IMR-90 (cell line): ENCODE data around the gene RTN1. TPM values are rescaled to one million over a fixed set of nuclear protein-coding genes. Genes with fewer than 3 reads are reported as not detected.

ENCODE experiments used
- ATAC-seq: fragments of 200-7000 bp; cut with Tn5 transposase; 2 replicates; pipeline ENCODE4 v1.9.1; 2020; ENCODE audit warnings: low read depth, mild to moderate bottlenecking, moderate library complexity
- BruUV-seq: library from RNA; stranded (reverse); fragments of 400-500 nt; replicated peaks from 2 replicates; lab custom pipeline; 2021; lab: Mats Ljungman, UMichigan
- CTCF ChIA-PET: fragments of 300-600 bp; formaldehyde crosslinking; extraction: SDS; loops from one replicate; lab custom pipeline; 2021; ENCODE audit warnings: antibody characterized with exemption; lab: Yijun Ruan, JAX
- POLR2A ChIA-PET: fragments of 300-600 bp; sonication (Branson Sonifier 250); formaldehyde crosslinking; loops from one replicate; lab custom pipeline; 2022; ENCODE audit warnings: antibody characterized with exemption; ENCODE audit not compliant: unreplicated experiment; lab: Charles Lee
- DNase-seq: peaks from one replicate; pipeline ENCODE4 v3.0.0; 2013
- H2AFZ ChIP-seq: replicated peaks from 2 replicates; pipeline ENCODE3; 2013; ENCODE audit warnings: low read length, mild to moderate bottlenecking; ENCODE audit not compliant: poor library complexity
- H2AK5ac ChIP-seq: 2 replicates; pipeline ENCODE4 v1.6.1; 2013; ENCODE audit warnings: low read depth, low read length, inconsistent platforms
- H2AK9ac ChIP-seq: replicated peaks from 2 replicates; pipeline ENCODE3; 2013; ENCODE audit warnings: mild to moderate bottlenecking, low read depth, low read length, moderate library complexity; ENCODE audit not compliant: poor library complexity
- H2BK120ac ChIP-seq: 2 replicates; pipeline ENCODE4 v1.6.1; 2013; ENCODE audit warnings: low read depth, low read length, inconsistent platforms
- H2BK15ac ChIP-seq: 3 replicates; pipeline ENCODE4 v1.6.1; 2013; ENCODE audit warnings: low read depth, low read length, inconsistent platforms
- H2BK20ac ChIP-seq: 2 replicates; pipeline ENCODE4 v1.6.1; 2013; ENCODE audit warnings: low read depth, mild to moderate bottlenecking, inconsistent platforms, low read length, moderate library complexity
- H2BK5ac ChIP-seq: 2 replicates; pipeline ENCODE4 v1.6.1; 2013; ENCODE audit warnings: mild to moderate bottlenecking, low read depth, low read length, inconsistent platforms; ENCODE audit not compliant: poor library complexity, severe bottlenecking
- H3K14ac ChIP-seq: replicated peaks from 2 replicates; pipeline ENCODE4 v1.6.1; 2013; ENCODE audit warnings: low read depth, low read length, inconsistent platforms
- H3K18ac ChIP-seq: 2 replicates; pipeline ENCODE4 v1.6.1; 2013; ENCODE audit warnings: low read depth, low read length, control low read depth
- H3K23ac ChIP-seq: 2 replicates; pipeline ENCODE4 v1.6.1; 2013; ENCODE audit warnings: low read depth, low read length, inconsistent platforms
- H3K27ac ChIP-seq: 2 replicates; pipeline ENCODE4 v1.5.1; 2013; ENCODE audit warnings: mild to moderate bottlenecking, control low read depth, low read length; ENCODE audit not compliant: insufficient read depth
- H3K27me3 ChIP-seq: 2 replicates; pipeline ENCODE4 v1.6.1; 2013; ENCODE audit warnings: low read length; ENCODE audit not compliant: control insufficient read depth, insufficient read depth
- H3K36me3 ChIP-seq: 2 replicates; pipeline ENCODE4 v1.6.1; 2013; ENCODE audit warnings: low read length, mixed read lengths; ENCODE audit not compliant: control insufficient read depth, insufficient read depth
- H3K4ac ChIP-seq: 2 replicates; pipeline ENCODE4 v1.6.1; 2013; ENCODE audit warnings: low read depth, low read length, inconsistent platforms
- H3K4me1 ChIP-seq: 2 replicates; pipeline ENCODE4 v1.6.1; 2013; ENCODE audit warnings: low read length, mixed read lengths; ENCODE audit not compliant: control insufficient read depth, insufficient read depth
- H3K4me2 ChIP-seq: 2 replicates; pipeline ENCODE4 v1.6.1; 2013; ENCODE audit warnings: low read depth, mild to moderate bottlenecking, control low read depth, low read length, moderate library complexity
- H3K4me3 ChIP-seq: 2 replicates; pipeline ENCODE4 v1.5.1; 2013; ENCODE audit warnings: low read depth, mild to moderate bottlenecking, control low read depth, low read length, moderate library complexity; ENCODE audit not compliant: insufficient read depth
- H3K56ac ChIP-seq: 2 replicates; pipeline ENCODE4 v1.6.1; 2013; ENCODE audit warnings: low read length, inconsistent platforms; ENCODE audit not compliant: insufficient read depth; ENCODE audit errors: extremely low read depth
- H3K79me1 ChIP-seq, 2 experiments: 2 replicates each; pipeline ENCODE4 v1.6.1; 2013; ENCODE audit warnings: low read length in 2 of 2, inconsistent platforms in 1 of 2, low read depth in 1 of 2
- H3K9ac ChIP-seq: 2 replicates; pipeline ENCODE4 v1.6.1; 2013; ENCODE audit warnings: low read depth, low read length, control low read depth
- H3K9me1 ChIP-seq: 2 replicates; pipeline ENCODE4 v1.6.1; 2013; ENCODE audit warnings: low read length, inconsistent platforms; ENCODE audit not compliant: insufficient read depth
- H3K9me3 ChIP-seq: 2 replicates; pipeline ENCODE4 v1.6.1; 2013; ENCODE audit warnings: low read length; ENCODE audit not compliant: control insufficient read depth, insufficient read depth
- H4K20me1 ChIP-seq: 2 replicates; pipeline ENCODE4 v1.6.1; 2013; ENCODE audit warnings: low read length, inconsistent platforms; ENCODE audit not compliant: insufficient read depth
- H4K5ac ChIP-seq: 2 replicates; pipeline ENCODE4 v1.6.1; 2013; ENCODE audit warnings: mild to moderate bottlenecking, low read depth, low read length, control low read depth
- H4K8ac ChIP-seq, 2 experiments: 2 replicates each; pipeline ENCODE4 v1.6.1; 2013; ENCODE audit warnings: low read depth in 2 of 2, low read length in 2 of 2, control low read depth in 1 of 2, inconsistent platforms in 1 of 2
- H4K91ac ChIP-seq: 2 replicates; pipeline ENCODE4 v1.6.1; 2013; ENCODE audit warnings: low read depth, low read length, inconsistent platforms; ENCODE audit not compliant: insufficient read depth
- BHLHE40 ChIP-seq: fragments of 150-350 bp; IDR thresholded peaks from 2 replicates; pipeline ENCODE4 v1.6.1; 2016; ENCODE audit warnings: mild to moderate bottlenecking, low read depth, low read length
- CEBPB ChIP-seq: IDR thresholded peaks from 2 replicates; pipeline ENCODE4 v1.6.1; 2012; ENCODE audit warnings: low read depth, low read length, improper control_type of control experiment
- CHD1 ChIP-seq: IDR thresholded peaks from 2 replicates; pipeline ENCODE4 v1.6.1; 2012; ENCODE audit warnings: low read depth, low read length, improper control_type of control experiment
- CTCF ChIP-seq: conservative IDR thresholded peaks from 2 replicates; pipeline ENCODE4 v1.5.1; 2012; ENCODE audit warnings: mild to moderate bottlenecking, low read depth, low read length, improper control_type of control experiment
- FOS ChIP-seq: fragments of 150-350 bp; IDR thresholded peaks from 2 replicates; pipeline ENCODE4 v1.6.1; 2016; ENCODE audit warnings: low read depth, low read length
- MAFK ChIP-seq: IDR thresholded peaks from 2 replicates; pipeline ENCODE4 v1.6.1; 2012; ENCODE audit warnings: low read depth, low read length, improper control_type of control experiment
- MAZ ChIP-seq: IDR thresholded peaks from 2 replicates; pipeline ENCODE4 v1.6.1; 2012; ENCODE audit warnings: low read depth, mild to moderate bottlenecking, low read length, improper control_type of control experiment, moderate library complexity, borderline replicate concordance
- MXI1 ChIP-seq: IDR thresholded peaks from 2 replicates; pipeline ENCODE4 v1.6.1; 2012; ENCODE audit warnings: low read depth, mild to moderate bottlenecking, low read length, moderate library complexity, borderline replicate concordance
- NFE2L2 ChIP-seq: fragments of 150-350 bp; IDR thresholded peaks from 2 replicates; pipeline ENCODE4 v1.6.1; 2016; ENCODE audit warnings: low read depth, mild to moderate bottlenecking, low read length
- POLR2A ChIP-seq: IDR thresholded peaks from 2 replicates; pipeline ENCODE4 v1.6.1; 2012; ENCODE audit warnings: mild to moderate bottlenecking, low read depth, low read length
- RAD21 ChIP-seq: IDR thresholded peaks from 2 replicates; pipeline ENCODE4 v1.6.1; 2012; ENCODE audit warnings: low read length, improper control_type of control experiment
- RCOR1 ChIP-seq: IDR thresholded peaks from 2 replicates; pipeline ENCODE4 v1.6.1; 2012; ENCODE audit warnings: mild to moderate bottlenecking, low read length, improper control_type of control experiment; ENCODE audit not compliant: insufficient replicate concordance
- RFX5 ChIP-seq: IDR thresholded peaks from 2 replicates; pipeline ENCODE4 v1.8.0; 2012; ENCODE audit warnings: low read depth, mild to moderate bottlenecking, low read length, moderate library complexity
- SMC3 ChIP-seq: fragments of 150-350 bp; IDR thresholded peaks from 2 replicates; pipeline ENCODE4 v1.6.1; 2016; ENCODE audit warnings: low read depth, mild to moderate bottlenecking, antibody characterized with exemption, low read length, moderate library complexity
- WGBS, 2 experiments: methylation state at CpG; one replicate each; pipeline versions ENCODE4 v1.1.5 to v1.1.7; 2013; ENCODE audit warnings: missing lambda C conversion rate in 2 of 2; ENCODE audit not compliant: insufficient read length in 1 of 2; ENCODE audit errors: extremely low coverage in 2 of 2; 5-methylcytosine and 5-hydroxymethylcytosine counted together
- dilution Hi-C: fragments of 300-500 bp; cut with HindIII; formaldehyde crosslinking; loops from one replicate; pipeline ENCODE4 v1.14.3; 2018; ENCODE audit warnings: low sequenced_read_pairs; ENCODE audit not compliant: unreplicated experiment
- in situ Hi-C: fragments of 300-500 bp; cut with MboI; formaldehyde crosslinking; loops from 3 replicates; pipeline ENCODE4 v1.14.3; 2019; ENCODE audit warnings: low sequenced_read_pairs, inconsistent platforms, mixed read lengths
- intact Hi-C: fragments of 100-400 bp; cut with micrococcal nuclease; formaldehyde crosslinking; loops from 2 replicates; pipeline ENCODE4 v1.10.0; 2022
- polyA plus RNA-seq, 3 experiments: library from polyadenylated mRNA; depleted of rRNA; stranded (reverse); fragments of >200 nt; gene quantifications; 2 replicates each; pipeline ENCODE4 v1.2.3, GENCODE V29; 2012; ENCODE audit warnings: low replicate concordance in 1 of 3
- total RNA-seq: library from RNA; depleted of rRNA; stranded (reverse); fragments of >200 nt; gene quantifications from 2 replicates; pipeline ENCODE4 v1.2.3, GENCODE V29; 2012
- TF ChIP-seq, protein P1 (sequence below): fragments of 150-350 bp; IDR thresholded peaks from 2 replicates; pipeline ENCODE4 v1.6.1; 2017; ENCODE audit warnings: mild to moderate bottlenecking, antibody characterized with exemption, low read length, low read depth
- TF ChIP-seq, protein P2 (sequence below): fragments of 150-350 bp; IDR thresholded peaks from 2 replicates; pipeline ENCODE4 v1.6.1; 2016; ENCODE audit warnings: low read depth, mild to moderate bottlenecking, low read length, moderate library complexity, borderline replicate concordance

The RTN1 gene
- total and polyA plus RNA-seq, 2 of the 4 experiments (the other 2 are of a cell fraction), result 0.18 to 0.46 TPM

GRCh38 chr14:59832653-59833294 is 37.8 kb downstream of the RTN1 start:
- Histone ChIP-seq H4K5ac (no peak overlapping the region), H4K91ac (no peak overlapping the region), H3K4me2 (no peak overlapping the region), H3K4me3 (no peak overlapping the region), H2BK20ac (no peak overlapping the region), H4K8ac (no peak overlapping the region), H3K9me3 (no peaks in the 10 kb centered on the region), H2BK120ac (no peak overlapping the region), H3K36me3 (no peaks in the 10 kb centered on the region), H3K27ac (no peak overlapping the region), H3K9me1 (no peaks in the 10 kb centered on the region), H3K9ac (no peak overlapping the region), H3K56ac (no peak overlapping the region), H3K27me3 (no peaks in the 10 kb centered on the region), H3K4ac (no peak overlapping the region), H2BK5ac (no peak overlapping the region), H2AK5ac (no peak overlapping the region), H2AFZ (no peak overlapping the region), H4K20me1 (no peaks in the 10 kb centered on the region), H3K4me1 (no peaks in the 10 kb centered on the region), H3K23ac (no peak overlapping the region), H3K79me1 (no peaks in the 10 kb centered on the region), H3K14ac (no peak overlapping the region), H3K18ac (no peak overlapping the region), H2AK9ac (no peak overlapping the region), H2BK15ac (no peak overlapping the region)
- WGBS, 2 experiments, result no CpG with 5 or more reads among the region's 2 CpGs
- dilution Hi-C loops, result no loop called here
- ChIA-PET POLR2A (no interaction called here), CTCF (no interaction called here)
- no peak for DNase-seq
- intact Hi-C loops, result no loop called here
- BruUV-seq, result no TSS peak
- in situ Hi-C loops, result no loop called here
- TF ChIP-seq MXI1, result no peak
- TF ChIP-seq RFX5, result no peak
- no peak for TF ChIP-seq MAFK
- TF ChIP-seq, protein P1, sequence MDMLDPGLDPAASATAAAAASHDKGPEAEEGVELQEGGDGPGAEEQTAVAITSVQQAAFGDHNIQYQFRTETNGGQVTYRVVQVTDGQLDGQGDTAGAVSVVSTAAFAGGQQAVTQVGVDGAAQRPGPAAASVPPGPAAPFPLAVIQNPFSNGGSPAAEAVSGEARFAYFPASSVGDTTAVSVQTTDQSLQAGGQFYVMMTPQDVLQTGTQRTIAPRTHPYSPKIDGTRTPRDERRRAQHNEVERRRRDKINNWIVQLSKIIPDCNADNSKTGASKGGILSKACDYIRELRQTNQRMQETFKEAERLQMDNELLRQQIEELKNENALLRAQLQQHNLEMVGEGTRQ, result no peak
- TF ChIP-seq CTCF, result no peak
- TF ChIP-seq NFE2L2, result no peak
- TF ChIP-seq CHD1, result no peak
- no peak for TF ChIP-seq SMC3
- TF ChIP-seq RCOR1, result no peak
- no peak for TF ChIP-seq CEBPB
- TF ChIP-seq RAD21, result no peak
- TF ChIP-seq MAZ, result no peak
- TF ChIP-seq, protein P2, sequence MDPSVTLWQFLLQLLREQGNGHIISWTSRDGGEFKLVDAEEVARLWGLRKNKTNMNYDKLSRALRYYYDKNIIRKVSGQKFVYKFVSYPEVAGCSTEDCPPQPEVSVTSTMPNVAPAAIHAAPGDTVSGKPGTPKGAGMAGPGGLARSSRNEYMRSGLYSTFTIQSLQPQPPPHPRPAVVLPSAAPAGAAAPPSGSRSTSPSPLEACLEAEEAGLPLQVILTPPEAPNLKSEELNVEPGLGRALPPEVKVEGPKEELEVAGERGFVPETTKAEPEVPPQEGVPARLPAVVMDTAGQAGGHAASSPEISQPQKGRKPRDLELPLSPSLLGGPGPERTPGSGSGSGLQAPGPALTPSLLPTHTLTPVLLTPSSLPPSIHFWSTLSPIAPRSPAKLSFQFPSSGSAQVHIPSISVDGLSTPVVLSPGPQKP, result no peak
- no peak for TF ChIP-seq FOS
- TF ChIP-seq POLR2A, result no peak
- no peak for TF ChIP-seq BHLHE40
- no peak for ATAC-seq
